Fibroblast of lung (primary cell): ENCODE results near the gene CAPN2.

Experiments
- EZH2 ChIP-seq: IDR thresholded peaks from 2 replicates; pipeline ENCODE4 v1.5.1; 2012; ENCODE audit warnings: low read length, control low read depth, mild to moderate bottlenecking; ENCODE audit errors: missing control alignments
- TF ChIP-seq, protein P1 (sequence below), 2 donors: IDR thresholded peaks in 1 of 2; conservative IDR thresholded peaks in 1 of 2; 1 replicate in 1 of 2; 2 replicates in 1 of 2; pipeline ENCODE4 v1.5.1; 2011 to 2012; ENCODE audit warnings: low read length in 2 of 2, control low read depth in 1 of 2, inconsistent platforms in 1 of 2, low read depth in 1 of 2, mild to moderate bottlenecking in 1 of 2

DNA sequence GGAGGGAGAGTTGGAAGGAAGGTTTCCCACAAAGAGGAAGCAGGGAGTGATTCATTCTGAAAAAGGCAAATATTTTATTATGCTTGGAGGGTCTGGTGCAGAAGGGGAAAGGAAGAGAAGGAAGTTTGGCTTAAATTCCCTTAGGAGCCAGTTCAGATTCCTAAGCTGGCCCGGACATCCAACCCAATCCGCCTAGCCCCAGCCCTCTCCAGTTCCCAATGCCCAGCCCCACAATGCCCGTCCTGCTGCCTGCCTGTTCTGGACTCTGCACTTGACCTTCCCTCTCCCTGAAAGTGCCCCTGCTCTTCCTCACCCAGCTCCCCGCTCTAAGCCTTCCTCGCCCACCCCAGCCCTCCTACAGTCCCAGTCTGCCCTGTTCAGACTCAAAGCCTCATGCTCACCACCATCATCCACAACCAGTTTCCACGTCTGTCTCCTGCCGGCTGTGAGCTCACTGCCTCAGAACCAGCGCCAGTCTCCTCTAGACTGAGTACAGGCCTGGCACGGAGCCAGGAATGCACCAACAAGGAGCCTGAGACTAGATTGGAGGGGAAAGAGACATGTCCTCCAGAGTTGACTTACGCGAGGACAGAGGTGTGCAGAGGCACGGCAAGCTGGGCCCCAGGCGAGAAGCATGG, 18.9 kb downstream of the CAPN2 start:
- TF ChIP-seq, protein P1, sequence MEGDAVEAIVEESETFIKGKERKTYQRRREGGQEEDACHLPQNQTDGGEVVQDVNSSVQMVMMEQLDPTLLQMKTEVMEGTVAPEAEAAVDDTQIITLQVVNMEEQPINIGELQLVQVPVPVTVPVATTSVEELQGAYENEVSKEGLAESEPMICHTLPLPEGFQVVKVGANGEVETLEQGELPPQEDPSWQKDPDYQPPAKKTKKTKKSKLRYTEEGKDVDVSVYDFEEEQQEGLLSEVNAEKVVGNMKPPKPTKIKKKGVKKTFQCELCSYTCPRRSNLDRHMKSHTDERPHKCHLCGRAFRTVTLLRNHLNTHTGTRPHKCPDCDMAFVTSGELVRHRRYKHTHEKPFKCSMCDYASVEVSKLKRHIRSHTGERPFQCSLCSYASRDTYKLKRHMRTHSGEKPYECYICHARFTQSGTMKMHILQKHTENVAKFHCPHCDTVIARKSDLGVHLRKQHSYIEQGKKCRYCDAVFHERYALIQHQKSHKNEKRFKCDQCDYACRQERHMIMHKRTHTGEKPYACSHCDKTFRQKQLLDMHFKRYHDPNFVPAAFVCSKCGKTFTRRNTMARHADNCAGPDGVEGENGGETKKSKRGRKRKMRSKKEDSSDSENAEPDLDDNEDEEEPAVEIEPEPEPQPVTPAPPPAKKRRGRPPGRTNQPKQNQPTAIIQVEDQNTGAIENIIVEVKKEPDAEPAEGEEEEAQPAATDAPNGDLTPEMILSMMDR (conservative IDR thresholded peaks at IDR 0.05 in 1 of 2, IDR thresholded peaks at IDR 0.05 in 1 of 2; ENCODE audit: low read depth in 1 of 2, low read length in 2 of 2): no peak
- TF ChIP-seq EZH2: no peak
